ENCODE data around the gene DIS3L2.

DNA sequence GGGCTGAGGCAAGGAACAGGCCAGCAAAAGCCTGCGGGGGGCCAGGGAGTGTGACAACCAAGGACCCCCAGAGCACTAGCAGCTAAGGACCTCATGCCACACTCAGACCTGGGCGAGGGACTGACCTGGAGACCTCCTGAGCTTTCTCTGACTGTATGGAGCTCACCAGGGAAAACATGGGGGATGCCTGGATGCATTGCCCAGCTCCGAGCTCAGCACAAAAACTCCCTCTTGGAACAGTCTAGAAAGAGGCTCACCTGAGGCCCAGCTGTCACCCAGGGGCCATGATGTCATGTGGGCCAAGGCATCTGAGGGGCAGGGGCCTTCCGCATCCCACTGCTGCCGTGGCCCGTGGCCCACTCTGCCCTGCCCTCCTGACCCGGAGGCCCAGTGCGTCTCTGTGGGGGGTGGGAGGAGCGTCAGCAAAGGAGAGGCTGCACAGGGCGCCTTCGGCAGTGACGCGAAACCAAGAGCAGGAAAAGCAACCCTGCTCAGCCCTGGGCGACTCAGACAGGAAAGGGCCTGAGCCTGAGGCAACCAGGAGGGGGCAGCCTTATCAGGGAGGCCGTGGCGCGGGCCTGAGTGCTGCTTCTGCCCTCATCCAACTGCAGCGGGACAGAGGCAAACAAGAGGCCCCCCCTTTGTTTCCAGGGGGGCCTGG lies 359.8 kb downstream of the DIS3L2 start:
- TF ChIP-seq, protein P1, sequence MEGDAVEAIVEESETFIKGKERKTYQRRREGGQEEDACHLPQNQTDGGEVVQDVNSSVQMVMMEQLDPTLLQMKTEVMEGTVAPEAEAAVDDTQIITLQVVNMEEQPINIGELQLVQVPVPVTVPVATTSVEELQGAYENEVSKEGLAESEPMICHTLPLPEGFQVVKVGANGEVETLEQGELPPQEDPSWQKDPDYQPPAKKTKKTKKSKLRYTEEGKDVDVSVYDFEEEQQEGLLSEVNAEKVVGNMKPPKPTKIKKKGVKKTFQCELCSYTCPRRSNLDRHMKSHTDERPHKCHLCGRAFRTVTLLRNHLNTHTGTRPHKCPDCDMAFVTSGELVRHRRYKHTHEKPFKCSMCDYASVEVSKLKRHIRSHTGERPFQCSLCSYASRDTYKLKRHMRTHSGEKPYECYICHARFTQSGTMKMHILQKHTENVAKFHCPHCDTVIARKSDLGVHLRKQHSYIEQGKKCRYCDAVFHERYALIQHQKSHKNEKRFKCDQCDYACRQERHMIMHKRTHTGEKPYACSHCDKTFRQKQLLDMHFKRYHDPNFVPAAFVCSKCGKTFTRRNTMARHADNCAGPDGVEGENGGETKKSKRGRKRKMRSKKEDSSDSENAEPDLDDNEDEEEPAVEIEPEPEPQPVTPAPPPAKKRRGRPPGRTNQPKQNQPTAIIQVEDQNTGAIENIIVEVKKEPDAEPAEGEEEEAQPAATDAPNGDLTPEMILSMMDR (IDR thresholded peaks at IDR 0.05) = peak; percentile 37
- TF ChIP-seq ZFX (IDR thresholded peaks at IDR 0.05; ENCODE audit: borderline replicate concordance) = no peak
